ENCODE measurements around the gene UGT1A10.

DNA sequence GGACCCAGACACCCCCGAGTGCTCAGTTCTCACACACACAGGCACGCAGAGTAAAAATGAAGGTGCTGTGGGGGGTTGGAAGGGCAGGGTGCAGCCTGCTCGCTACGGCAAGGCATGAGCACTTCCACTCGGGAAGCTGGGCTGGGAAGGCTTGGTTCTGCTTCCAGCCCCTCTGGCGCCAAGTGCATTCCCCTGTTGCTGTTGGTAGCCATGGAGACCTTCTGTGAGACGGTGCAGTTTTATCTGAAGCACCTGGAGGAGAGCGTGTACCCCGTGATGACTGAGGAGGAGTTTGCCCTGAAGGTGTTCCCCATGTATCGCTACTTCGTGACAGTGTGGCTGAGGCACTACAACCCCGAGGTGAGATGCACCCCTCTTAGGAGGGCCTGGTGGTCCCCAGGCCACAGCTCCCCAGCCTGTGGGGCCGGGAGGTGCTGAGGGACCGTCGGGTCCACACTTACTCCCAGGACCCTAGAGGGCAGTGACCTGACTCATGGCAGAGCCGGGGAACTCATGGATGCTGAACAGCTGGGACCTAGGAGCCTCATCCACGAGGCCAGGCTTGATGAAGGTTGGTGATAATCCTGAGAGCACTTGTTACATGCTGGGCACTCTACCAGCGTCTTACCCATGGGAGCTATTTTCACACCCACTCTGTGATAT is 157.3 kb downstream of the UGT1A10 start:
- no peak for TF ChIP-seq EZH2 (IDR thresholded peaks at IDR 0.05; ENCODE audit: borderline replicate concordance, low read depth, low read length, severe bottlenecking)
- TF ChIP-seq, protein P1, sequence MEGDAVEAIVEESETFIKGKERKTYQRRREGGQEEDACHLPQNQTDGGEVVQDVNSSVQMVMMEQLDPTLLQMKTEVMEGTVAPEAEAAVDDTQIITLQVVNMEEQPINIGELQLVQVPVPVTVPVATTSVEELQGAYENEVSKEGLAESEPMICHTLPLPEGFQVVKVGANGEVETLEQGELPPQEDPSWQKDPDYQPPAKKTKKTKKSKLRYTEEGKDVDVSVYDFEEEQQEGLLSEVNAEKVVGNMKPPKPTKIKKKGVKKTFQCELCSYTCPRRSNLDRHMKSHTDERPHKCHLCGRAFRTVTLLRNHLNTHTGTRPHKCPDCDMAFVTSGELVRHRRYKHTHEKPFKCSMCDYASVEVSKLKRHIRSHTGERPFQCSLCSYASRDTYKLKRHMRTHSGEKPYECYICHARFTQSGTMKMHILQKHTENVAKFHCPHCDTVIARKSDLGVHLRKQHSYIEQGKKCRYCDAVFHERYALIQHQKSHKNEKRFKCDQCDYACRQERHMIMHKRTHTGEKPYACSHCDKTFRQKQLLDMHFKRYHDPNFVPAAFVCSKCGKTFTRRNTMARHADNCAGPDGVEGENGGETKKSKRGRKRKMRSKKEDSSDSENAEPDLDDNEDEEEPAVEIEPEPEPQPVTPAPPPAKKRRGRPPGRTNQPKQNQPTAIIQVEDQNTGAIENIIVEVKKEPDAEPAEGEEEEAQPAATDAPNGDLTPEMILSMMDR (IDR thresholded peaks at IDR 0.05; ENCODE audit: borderline replicate concordance, extremely low read depth, low read length, poor library complexity, severe bottlenecking): no peak
